Type B pancreatic cell (in vitro differentiated cells): ENCODE measurements around the gene AOPEP. TPM values are rescaled to one million over a fixed set of nuclear protein-coding genes. Genes with fewer than 3 reads are reported as not detected.

Experiments
- DNase-seq: peaks from one replicate; pipeline ENCODE4 v3.0.0; 2021; ENCODE audit warnings: mixed read lengths; ENCODE audit not compliant: unreplicated experiment; ENCODE audit errors: extremely low spot score
- H3K27ac Mint-ChIP-seq: 2 replicates; pipeline ENCODE4 v1.8.0; 2021; ENCODE audit warnings: mild to moderate bottlenecking, mixed read lengths
- H3K27me3 Mint-ChIP-seq: 2 replicates; pipeline ENCODE4 v1.8.0; 2021; ENCODE audit warnings: mixed read lengths
- H3K36me3 Mint-ChIP-seq: 2 replicates; pipeline ENCODE4 v1.8.0; 2021; ENCODE audit warnings: mixed read lengths
- H3K4me1 Mint-ChIP-seq: one replicate; pipeline ENCODE4 v1.8.0; 2021; ENCODE audit warnings: mixed read lengths; ENCODE audit not compliant: unreplicated experiment
- H3K4me3 Mint-ChIP-seq: 2 replicates; pipeline ENCODE4 v1.8.0; 2021; ENCODE audit warnings: mild to moderate bottlenecking, mixed read lengths
- H3K9me3 Mint-ChIP-seq: 2 replicates; pipeline ENCODE4 v1.8.0; 2021; ENCODE audit warnings: mixed read lengths
- CTCF ChIP-seq: fragments of 200-600 bp; sonication (generic); conservative IDR thresholded peaks from 2 replicates; pipeline ENCODE4 v1.5.0; 2021; ENCODE audit warnings: antibody characterized with exemption, mild to moderate bottlenecking
- total RNA-seq: library from RNA; stranded (reverse); gene quantifications from 2 replicates; pipeline ENCODE4 v1.2.1, GENCODE V29; 2021; ENCODE audit warnings: low replicate concordance

The AOPEP gene
- total RNA-seq, 1 donor from 2014 or later = 89.3 TPM

GRCh38 chr9:95044731-95045508 lies 318.4 kb downstream of the AOPEP start:
- H3K4me3 Mint-ChIP-seq = peak overlapping the region; percentile 66
- H3K9me3 Mint-ChIP-seq = no peaks in the 10 kb centered on the region
- peak overlapping the region; percentile 76 for H3K27ac Mint-ChIP-seq
- TF ChIP-seq CTCF = peak; percentile 82
- peaks cover 13% of the 10 kb centered on the region for H3K36me3 Mint-ChIP-seq
- DNase-seq = no peak
- H3K27me3 Mint-ChIP-seq = no peaks in the 10 kb centered on the region
- peaks cover 46% of the 10 kb centered on the region for H3K4me1 Mint-ChIP-seq

GRCh38 chr9:95045751-95046150 lies 319.3 kb downstream of the AOPEP start:
- Mint-ChIP-seq H3K27me3 (no peaks in the 10 kb centered on the region), H3K27ac (peak overlapping the region; percentile 72), H3K9me3 (no peaks in the 10 kb centered on the region), H3K36me3 (peaks cover 13% of the 10 kb centered on the region), H3K4me3 (peak overlapping the region; percentile 57), H3K4me1 (peaks cover 48% of the 10 kb centered on the region)
- TF ChIP-seq CTCF = no peak
- DNase-seq = no peak

- no peak for TF ChIP-seq CTCF
- H3K4me3 Mint-ChIP-seq = peak overlapping the region; percentile 85
- H3K27ac Mint-ChIP-seq = peak overlapping the region; percentile 81
- peaks cover 10% of the 10 kb centered on the region for H3K36me3 Mint-ChIP-seq
- no peaks in the 10 kb centered on the region for H3K27me3 Mint-ChIP-seq
- no peak for DNase-seq
- peaks cover 39% of the 10 kb centered on the region for H3K4me1 Mint-ChIP-seq
- H3K9me3 Mint-ChIP-seq = no peaks in the 10 kb centered on the region
Measured at GRCh38 chr9:95047452-95048224, 321.1 kb downstream of the AOPEP start.

- DNase-seq = no peak
- Mint-ChIP-seq H3K9me3 (no peaks in the 10 kb centered on the region), H3K4me3 (peak overlapping the region; percentile 89), H3K4me1 (peaks cover 43% of the 10 kb centered on the region), H3K27ac (peak overlapping the region; percentile 90), H3K36me3 (peaks cover 17% of the 10 kb centered on the region), H3K27me3 (no peaks in the 10 kb centered on the region)
- TF ChIP-seq CTCF = no peak
Measured at GRCh38 chr9:95048225-95049087, 322.0 kb downstream of the AOPEP start.

- Mint-ChIP-seq H3K4me3 (peak overlapping the region; percentile 89), H3K27ac (peak overlapping the region; percentile 83)
- no peak for DNase-seq
Measured at GRCh38 chr9:95049761-95050160, 323.3 kb downstream of the AOPEP start.

More at GRCh38 chr9:95049761-95050160, 323.3 kb downstream of the AOPEP start:
- no peak for TF ChIP-seq CTCF
- Mint-ChIP-seq H3K36me3 (peaks cover 11% of the 10 kb centered on the region), H3K9me3 (no peaks in the 10 kb centered on the region), H3K27me3 (no peaks in the 10 kb centered on the region), H3K4me1 (peaks cover 42% of the 10 kb centered on the region)
